ENCODE data around the gene CRKL.

CRKL gene

DNA sequence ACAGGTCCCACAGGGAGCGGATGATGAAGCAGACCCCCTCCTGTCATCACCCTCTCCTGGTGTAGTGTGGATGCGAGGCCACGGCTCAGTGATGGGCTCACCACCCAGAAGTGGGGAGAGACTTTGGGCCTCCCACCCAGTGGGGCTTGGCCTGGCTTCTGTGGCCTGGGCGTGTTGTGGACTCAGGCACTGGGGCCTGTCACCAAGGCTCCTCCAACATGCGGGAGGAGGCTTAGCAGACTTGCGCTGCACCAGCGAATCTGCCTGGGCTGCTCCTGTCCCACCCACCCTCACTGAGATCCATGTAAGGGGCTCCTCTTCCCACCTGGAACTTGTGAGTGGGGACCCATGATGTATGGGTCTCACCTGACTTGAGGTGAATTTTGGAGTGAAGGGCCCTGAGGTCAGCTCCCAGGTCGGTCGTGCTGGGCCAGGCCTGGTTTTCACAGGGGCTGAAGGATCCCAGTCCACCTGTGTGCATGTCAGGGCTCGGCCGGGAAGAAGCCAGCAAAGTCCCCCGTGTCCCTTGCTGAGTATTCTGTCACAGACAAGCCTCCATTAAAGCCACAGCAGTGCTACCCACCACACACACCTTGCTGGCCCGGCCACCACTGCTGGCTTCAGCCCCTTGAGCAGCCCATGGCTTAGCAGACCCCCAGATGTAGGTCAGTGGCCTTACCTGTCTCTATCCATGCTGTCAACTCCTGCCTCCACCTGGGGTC, 80.5 kb downstream of the CRKL start:
- no peak for DNase-seq

DNA sequence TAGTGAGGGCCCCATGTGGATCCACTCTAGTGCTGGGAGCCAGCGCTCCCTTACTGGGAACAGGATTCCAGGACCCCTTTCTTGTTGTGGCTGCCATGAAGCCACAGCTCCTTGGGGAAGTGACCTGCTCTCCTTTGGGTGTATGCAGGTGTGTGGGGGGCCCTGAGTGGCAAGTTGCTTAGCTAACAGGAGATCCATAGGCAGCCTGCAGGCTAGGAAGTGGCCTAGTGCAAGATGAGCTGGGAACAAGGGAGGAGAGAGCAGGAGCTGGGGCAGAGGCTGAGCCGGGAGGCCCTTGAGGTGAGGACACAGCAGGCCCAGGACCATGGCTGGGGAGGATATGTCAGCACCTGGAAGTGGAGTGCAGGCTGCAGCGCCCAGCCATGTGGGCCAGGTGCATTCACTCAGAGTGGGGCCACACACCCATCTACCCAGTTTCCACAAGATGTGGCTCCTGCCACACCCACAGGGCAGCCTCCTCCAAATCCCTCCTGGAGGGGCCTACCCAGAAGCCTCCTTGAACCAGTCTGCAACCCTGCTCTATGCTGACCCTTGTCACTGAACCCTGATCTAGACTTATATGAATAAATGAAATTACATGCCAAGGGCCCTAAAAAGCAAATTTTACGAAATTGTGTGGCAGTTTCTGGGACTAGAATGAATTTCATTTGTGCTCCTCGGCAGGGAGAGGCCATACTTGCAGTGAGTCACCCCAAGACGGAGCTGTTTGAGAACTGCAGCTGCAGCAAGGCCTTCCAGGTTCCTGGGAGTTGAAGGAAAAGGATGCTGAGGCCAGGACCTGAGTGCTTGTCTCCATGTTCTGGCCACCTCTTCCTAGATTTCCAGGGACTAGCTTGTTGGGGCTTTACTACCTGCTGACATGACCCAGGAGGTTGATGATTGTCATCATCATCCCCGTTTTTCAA, 81.5 kb downstream of the CRKL start:
- DNase-seq: peak in 1 of 3 experiments; percentile 6

DNA sequence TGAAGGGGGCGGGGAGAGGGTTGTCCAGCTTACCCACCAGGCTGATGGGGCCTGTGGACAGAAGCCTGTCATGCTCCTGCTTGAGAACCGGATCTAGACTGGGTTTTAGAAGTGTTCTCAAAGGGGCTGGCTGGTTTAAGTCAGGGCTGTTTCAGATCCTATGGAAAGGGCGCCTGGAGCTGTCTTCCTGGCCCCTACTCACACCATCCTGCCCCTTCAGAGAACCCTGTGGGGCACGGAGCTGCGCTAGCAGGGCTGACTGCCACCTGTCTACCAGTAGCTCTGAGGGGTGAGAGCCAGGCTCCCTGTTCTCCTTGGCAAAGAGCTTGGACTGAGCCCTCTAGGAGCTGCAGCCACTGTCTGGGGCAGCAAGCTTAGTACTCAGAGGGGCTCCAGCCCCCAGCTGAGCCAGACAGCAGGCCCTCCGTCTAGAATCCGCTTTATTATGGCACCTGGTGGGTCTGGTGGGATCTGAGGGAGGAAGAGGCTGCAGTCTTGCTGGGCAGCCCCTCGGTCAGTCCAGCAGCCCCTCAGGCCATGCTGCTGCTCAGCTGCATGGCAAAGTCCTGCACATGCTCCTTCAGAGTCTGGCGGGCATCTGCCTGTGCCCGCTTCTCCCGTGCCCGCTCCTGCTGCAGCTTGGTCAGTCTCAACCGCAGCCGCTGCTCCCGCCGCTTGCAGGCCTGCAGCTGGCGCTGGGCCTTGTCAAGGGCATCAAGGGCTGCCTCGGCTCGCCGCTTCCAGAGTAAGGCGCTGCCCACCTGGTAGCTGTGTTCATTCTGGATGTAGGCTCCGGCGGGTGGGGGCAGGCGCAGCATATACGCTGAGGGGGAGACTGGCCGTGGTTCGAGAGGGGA, 82.4 kb downstream of the CRKL start:
- no peak for DNase-seq

DNA sequence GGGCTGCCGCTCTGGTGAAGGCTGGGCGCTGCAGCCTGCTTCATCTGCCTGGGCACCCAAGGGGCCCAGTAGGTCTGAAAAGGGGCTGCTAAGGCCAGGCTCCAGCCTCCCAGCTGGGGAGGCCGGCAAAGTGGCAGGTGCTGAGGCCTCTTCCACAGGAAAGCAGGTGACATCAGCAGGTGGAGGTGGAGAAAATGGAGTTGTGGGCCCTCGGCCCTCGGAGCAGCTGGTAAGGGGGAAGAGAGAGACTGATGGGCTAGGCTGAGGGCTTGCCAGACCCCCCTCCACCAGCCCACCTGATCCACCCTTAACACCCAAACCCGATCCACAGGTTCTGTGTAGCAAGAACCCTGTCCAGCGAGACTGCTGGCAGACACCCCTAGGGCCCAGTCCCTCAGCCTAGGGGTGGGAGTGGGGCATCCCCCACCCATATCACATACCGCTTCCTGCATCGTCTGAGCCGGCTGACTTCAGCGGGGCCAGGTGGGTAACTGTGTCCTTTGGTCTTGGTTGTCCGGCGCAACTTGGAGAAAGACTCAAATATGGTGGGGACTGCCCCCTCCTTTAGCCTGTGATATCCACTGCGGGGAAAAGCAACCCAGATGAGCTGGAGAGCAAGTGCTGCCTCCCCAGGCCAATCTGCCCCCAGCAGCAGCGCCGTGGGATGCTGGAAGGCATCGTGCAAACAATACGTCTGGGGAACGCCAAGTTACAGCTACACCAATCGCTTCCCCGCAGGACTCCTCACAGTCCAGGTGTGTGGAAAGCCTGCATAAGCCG, 83.2 kb downstream of the CRKL start:
- DNase-seq: peak in 2 of 3 experiments; percentile 32 to 52

DNA sequence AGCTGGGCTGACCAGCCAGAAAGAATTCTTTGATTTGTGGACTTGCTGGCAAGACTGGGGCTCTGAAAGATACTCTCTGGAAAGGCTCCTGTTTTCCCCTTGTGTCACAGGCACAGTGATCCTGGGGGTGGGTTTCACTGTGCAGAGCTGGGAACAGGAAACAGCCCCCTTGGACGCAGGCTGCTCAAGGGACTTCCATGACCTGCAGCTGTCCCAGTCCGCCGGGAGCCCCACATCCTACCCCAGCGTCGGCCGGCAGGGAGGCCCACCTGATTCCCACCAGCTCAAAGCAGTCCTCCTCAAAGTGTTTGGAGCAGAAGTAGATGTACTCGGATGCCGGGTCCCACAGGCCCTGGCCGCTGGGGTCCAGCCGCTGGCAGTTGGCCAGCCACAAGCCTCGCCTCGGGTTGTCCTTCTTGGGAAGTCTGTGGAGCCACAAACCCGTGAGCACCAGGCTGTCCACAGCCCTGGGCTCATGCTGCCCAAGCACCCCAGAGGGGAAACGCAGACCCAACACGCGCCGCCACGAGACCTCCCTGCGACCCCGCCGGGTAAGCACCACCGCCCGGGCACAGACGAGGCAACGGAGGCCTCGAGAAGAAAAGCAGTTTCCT, 83.9 kb downstream of the CRKL start:
- peak in 1 of 3 experiments; percentile 52 for DNase-seq

DNA sequence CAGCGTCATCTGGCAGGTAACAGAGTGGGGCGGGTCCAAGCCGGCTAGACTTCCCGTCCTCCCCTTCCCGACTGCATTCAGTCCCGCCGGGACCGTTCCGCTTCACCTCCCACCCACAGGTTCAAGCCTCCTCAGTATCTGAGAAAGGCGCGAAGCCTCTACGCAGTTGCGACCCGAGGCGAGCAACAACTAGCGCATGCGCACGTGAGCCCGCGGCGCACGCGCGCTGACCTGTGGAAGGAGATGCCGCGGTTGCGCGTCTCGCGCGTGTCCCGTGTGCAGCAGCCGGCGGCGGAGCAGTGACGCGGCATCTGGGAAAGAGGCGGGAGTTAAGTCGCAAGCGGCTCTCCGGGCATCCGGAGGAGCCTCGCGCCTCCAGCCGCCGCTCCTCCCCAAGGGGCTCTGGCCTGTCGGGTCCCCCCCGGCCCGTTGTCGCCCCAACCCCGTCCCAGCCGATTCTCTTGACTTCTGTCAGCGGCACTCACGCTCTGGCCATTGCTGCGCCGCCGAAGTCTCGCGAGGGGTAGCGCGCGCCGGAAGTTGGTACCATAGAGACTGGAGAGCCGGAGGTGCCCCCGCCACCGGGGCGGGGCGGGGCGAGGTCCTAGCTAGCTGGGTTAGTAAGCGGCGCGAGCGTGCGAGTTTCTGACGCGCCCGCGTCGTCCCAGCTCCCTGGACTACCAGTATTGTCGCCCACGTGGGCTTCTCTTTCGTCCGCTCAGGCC, 84.6 kb downstream of the CRKL start, which contains the start of gene THAP7:
TSS of gene THAP7 (minus strand) at position 518 of the 725 bp plus-strand sequence. CDS start at position 311, 207 bp downstream.
- peak; percentile 90 to 96 (median 92) for DNase-seq

All from NCI-H1417 (cell line).